ENCODE results near the gene CYTH2.

DNA sequence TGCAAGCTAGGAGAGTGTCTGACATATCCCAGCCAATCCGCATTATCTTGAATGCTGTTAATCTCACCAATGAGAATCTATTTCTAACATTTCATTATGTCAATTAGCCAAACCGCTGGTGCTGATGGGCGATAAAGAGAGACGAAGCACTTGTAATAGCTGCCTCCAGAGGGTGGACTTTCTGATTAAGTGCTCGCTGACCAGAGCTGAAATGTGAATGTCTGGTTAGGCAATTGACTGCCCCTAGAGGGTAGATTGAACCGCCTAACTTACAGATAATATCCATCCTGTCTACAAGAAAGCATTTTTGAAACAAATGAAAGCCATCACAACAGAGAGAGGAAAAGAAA is 23.9 kb upstream of the CYTH2 start:
- no peak for TF ChIP-seq EZH2 (IDR thresholded peaks at IDR 0.05; ENCODE audit: insufficient read depth, low read length)
- TF ChIP-seq, protein P1, sequence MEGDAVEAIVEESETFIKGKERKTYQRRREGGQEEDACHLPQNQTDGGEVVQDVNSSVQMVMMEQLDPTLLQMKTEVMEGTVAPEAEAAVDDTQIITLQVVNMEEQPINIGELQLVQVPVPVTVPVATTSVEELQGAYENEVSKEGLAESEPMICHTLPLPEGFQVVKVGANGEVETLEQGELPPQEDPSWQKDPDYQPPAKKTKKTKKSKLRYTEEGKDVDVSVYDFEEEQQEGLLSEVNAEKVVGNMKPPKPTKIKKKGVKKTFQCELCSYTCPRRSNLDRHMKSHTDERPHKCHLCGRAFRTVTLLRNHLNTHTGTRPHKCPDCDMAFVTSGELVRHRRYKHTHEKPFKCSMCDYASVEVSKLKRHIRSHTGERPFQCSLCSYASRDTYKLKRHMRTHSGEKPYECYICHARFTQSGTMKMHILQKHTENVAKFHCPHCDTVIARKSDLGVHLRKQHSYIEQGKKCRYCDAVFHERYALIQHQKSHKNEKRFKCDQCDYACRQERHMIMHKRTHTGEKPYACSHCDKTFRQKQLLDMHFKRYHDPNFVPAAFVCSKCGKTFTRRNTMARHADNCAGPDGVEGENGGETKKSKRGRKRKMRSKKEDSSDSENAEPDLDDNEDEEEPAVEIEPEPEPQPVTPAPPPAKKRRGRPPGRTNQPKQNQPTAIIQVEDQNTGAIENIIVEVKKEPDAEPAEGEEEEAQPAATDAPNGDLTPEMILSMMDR (IDR thresholded peaks at IDR 0.05; ENCODE audit: insufficient read depth, low read depth, low read length): peak; percentile 87

Data from astrocyte (in vitro differentiated cells and primary cell).